HL-60/S4 treated with retinoic acid at 250 ng/mL for 4 days and 3 days (cell line): Measurements from ENCODE around the gene SRPK2.
"Not testable (repeated sequence)": the region's sequence is repeated elsewhere in the genome, so short reads cannot be mapped to it uniquely, and the experiment has no call there.

ENCODE experiments used
- in situ Hi-C: fragments of 300-500 bp; cut with MboI; formaldehyde crosslinking; loops from 2 replicates; pipeline ENCODE4 v1.7.0; 2022; ENCODE audit warnings: low sequenced_read_pairs

Gene SRPK2

GRCh38 chr7:105198223-105198622 lies 190.5 kb downstream of the SRPK2 start:
- in situ Hi-C loops: no loop called here

- in situ Hi-C loops: no loop called here
Measured at GRCh38 chr7:105196473-105196872, 192.2 kb downstream of the SRPK2 start.

GRCh38 chr7:105195891-105196290 lies 192.8 kb downstream of the SRPK2 start:
- in situ Hi-C loops: no loop called here

GRCh38 chr7:105194959-105195358 lies 193.8 kb downstream of the SRPK2 start:
- in situ Hi-C loops: not testable (repeated sequence)

- in situ Hi-C loops: no loop called here
Measured at GRCh38 chr7:105191331-105191730, 197.4 kb downstream of the SRPK2 start.

DNA sequence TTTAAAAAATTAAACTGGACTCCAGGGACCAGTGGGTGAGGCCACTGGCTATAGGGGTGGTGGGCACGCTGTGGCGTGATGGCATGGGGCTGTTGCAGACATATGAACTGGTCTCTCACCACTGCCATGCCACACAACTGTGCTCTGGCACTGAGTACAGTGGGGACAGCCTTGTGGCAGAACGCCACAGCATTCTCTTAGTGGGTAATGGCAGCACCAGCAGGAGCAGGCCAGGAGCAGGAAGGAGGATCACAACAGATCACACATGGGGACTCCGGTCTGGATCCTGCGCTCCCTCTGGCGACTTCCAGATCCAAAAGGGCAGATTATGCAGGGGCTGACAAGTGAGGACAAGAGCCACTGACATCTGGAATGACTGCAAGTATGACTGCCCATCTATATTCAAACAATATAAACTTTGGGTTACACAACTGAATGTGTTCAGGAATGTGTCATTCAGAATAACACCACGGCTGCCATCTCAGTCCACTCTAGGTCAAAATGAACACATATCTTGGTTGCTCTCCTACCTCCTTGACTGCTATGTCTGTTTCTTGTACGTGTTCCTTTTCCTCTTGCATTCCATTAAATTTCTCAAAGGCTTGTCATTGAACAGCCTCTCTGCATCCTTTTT lies 198.7 kb downstream of the SRPK2 start:
- in situ Hi-C loops: no loop called here

- in situ Hi-C loops: no loop called here
Measured at GRCh38 chr7:105188201-105188600, 200.5 kb downstream of the SRPK2 start.

DNA sequence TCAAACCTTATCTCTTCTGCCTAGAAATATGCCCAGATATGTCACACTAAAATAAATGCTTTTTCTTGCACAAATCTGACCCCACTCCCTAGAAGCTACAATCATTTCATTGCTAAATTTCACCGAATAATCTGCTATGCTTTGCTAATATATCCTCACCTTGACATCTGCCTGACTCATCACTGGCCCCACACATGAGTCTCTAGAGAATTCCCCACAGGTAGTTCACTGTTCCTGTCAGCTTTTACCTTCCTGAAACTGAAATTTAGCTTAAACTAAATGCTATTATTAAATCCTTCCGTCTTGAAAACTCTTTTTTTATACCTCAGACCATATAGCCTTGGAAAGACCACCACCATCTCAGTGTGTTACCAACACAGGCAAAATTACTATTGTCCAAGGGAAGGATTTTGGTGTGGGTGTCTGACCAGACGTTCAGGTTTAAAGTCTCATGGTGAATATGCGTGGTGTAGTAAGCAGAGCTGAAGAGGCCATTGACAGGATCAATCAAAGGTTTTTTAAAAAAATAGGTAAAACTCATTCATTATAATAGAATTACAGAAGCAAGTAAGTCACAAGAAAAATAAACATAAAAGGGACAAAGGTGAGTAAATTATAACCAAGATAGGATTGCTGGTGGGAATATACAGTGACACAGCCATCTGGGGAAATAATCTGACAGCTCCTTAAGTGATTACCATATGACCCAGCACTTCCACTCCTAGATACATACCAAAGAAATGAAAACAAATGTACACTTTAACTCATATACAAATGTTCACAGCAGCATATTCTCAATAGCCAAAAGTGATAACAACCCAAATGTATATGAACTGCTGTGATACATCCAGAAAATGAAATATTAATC lies 201.2 kb downstream of the SRPK2 start:
- in situ Hi-C loops: no loop called here

DNA sequence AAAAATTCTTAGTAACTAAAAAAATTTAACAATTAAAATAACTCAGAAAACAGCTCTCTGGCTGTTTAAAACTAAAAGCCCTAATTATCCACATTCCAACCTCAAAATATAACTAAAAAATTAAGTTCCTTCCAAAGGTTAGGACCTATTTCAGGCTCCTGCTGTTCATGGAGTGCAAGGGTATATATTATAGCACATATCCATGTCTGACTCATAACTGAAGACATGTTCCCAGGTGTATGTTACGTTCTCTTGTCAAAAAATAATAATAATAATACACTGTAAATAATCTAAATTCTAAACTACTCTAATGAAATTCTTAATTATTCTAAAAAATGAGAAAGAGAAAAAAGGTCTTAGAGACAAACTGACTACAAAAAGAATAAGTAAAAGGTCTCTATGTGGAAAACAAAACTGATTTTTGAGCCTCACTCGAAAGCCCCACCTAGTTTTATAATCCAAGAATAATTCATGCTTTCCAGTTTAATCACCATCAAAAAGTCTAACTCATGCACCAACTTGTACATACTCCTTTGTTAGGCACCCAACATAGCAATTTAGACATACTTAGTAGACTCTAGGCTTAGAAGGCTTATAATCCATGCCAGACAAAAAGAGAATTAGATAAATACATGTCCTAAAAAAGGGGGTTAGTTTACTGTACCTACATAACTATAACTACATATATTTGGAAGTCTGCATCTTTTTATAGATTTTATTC lies 203.3 kb downstream of the SRPK2 start:
- in situ Hi-C loops: no loop called here

GRCh38 chr7:105180002-105180401 lies 208.7 kb downstream of the SRPK2 start:
- in situ Hi-C loops: no loop called here

GRCh38 chr7:105178928-105179541 lies 209.7 kb downstream of the SRPK2 start:
- in situ Hi-C loops: no loop called here

DNA sequence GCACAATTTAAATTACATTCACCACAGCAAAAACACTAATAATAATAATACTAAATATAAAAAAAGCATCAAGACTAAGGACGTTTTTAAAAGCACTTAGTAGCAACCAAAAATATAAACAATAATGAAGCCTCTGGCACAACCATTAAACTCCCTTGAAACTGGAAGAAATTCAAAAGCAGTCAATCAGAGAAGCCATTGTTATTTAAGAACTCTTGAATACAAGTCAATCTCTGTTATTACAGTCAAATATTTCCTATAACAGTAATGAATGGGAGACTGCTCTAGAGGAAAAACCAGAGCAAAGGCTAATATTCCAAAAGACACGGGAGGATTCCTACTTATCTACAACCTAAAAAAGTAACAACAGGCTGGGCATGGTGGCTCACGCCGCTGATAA lies 210.5 kb downstream of the SRPK2 start:
- in situ Hi-C loops: no loop called here

- in situ Hi-C loops: no loop called here
Measured at GRCh38 chr7:105177026-105177425, 211.7 kb downstream of the SRPK2 start.

- in situ Hi-C loops: no loop called here
Measured at GRCh38 chr7:105173586-105173985, 215.1 kb downstream of the SRPK2 start.

- in situ Hi-C loops: no loop called here
Measured at GRCh38 chr7:105164751-105165150, 224.0 kb downstream of the SRPK2 start.

GRCh38 chr7:105163718-105164117 lies 225.0 kb downstream of the SRPK2 start:
- in situ Hi-C loops: no loop called here

GRCh38 chr7:105161366-105161765 lies 227.4 kb downstream of the SRPK2 start:
- in situ Hi-C loops: no loop called here

DNA sequence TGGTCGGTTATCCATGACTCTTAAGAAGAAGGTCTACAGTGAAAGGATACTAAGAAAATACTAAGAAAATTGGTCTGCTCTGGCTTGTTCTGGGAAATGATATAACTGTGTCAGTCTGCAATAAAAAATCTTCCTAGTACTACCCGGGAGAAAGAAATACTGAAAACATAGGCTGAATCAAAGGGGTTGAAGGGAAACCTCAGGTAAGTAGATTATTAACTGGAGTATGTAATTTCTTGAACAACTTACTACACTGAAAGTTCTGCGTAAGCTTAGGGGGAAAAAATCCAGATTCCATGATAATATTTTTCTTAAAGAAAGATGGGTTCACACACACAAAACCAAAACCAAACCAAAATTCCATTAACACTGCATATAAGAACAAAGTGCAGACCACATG lies 231.4 kb downstream of the SRPK2 start:
- in situ Hi-C loops: no loop called here

DNA sequence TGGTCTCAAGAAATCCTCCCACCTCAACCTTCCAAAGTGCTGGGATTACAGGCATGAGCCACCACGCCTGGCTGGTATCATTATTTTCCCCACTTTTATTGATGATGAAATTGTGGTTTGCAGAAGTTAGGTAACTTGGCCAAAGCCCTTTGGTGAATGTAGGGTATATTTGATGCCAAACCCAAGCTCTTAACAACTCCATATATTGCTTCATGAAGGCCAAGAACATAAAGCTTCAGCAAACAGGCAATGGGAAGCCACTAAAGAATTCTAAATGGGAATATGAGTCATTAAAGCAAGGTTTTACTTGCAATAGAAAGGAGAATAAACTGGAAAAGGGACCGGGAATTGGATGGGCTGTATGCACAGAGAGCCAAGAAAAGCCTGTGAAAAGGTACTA lies 232.0 kb downstream of the SRPK2 start:
- in situ Hi-C loops: no loop called here

GRCh38 chr7:105154084-105154483 lies 234.6 kb downstream of the SRPK2 start:
- in situ Hi-C loops: no loop called here

DNA sequence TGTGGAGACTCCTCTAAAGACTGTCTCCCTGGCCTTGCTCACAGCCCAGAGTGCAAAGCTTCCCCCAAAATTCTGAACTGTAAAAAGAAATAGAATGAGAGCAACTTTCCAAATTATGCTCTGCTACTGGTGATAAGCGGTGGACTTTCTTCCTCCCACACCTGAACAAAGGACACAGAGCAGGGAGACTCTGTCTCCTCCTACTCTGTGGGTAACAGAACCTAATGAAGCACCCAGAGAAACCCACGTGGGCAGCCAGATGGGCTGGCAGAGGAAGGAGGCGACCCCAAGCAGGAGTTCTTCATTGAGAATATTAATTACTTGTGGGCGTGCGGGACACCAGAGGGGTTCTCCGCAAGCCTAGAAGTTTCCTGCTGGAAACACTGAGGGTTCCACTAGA lies 235.2 kb downstream of the SRPK2 start:
- in situ Hi-C loops: no loop called here
